Suprapubic skin (tissue), 4 donors: ENCODE results near the gene UGT2A2. TPM values are rescaled to one million over a fixed set of nuclear protein-coding genes. Genes with fewer than 3 reads are reported as not detected.

Experiments
- DNase-seq, 2 donors: peaks; one replicate each; pipeline ENCODE4 v3.0.0-alpha.2; 2019; ENCODE audit warnings: low spot score in 2 of 2
- H3K27ac ChIP-seq: fragments of 200-600 bp; sonication (generic); one replicate; pipeline ENCODE4 v1.5.1; 2019
- H3K27me3 ChIP-seq: fragments of 200-600 bp; sonication (generic); one replicate; pipeline ENCODE4 v1.5.1; 2019
- H3K36me3 ChIP-seq: fragments of 200-600 bp; sonication (generic); one replicate; pipeline ENCODE4 v1.5.1; 2019
- H3K4me1 ChIP-seq: fragments of 200-600 bp; sonication (generic); one replicate; pipeline ENCODE4 v1.5.1; 2019
- H3K4me3 ChIP-seq: fragments of 200-600 bp; sonication (generic); one replicate; pipeline ENCODE4 v1.5.1; 2019; ENCODE audit warnings: mild to moderate bottlenecking
- H3K9me3 ChIP-seq: fragments of 200-600 bp; sonication (generic); one replicate; pipeline ENCODE4 v1.5.1; 2019
- EP300 ChIP-seq: sonication (generic); formaldehyde crosslinking; IDR thresholded peaks from one replicate; pipeline ENCODE4 v1.6.1; 2017; ENCODE audit warnings: antibody characterized with exemption
- POLR2A ChIP-seq, 2 donors: fragments of 450-650 bp; IDR thresholded peaks; one replicate each; pipeline ENCODE4 v1.6.1; 2017; ENCODE audit warnings: antibody characterized with exemption in 2 of 2, mild to moderate bottlenecking in 2 of 2, moderate library complexity in 2 of 2
- POLR2AphosphoS5 ChIP-seq, 3 donors: sonication (generic); formaldehyde crosslinking; IDR thresholded peaks; one replicate each; pipeline ENCODE4 v1.6.1; 2017; ENCODE audit warnings: antibody characterized with exemption in 3 of 3
- WGBS: methylation state at CpG from one replicate; pipeline ENCODE4 v1.1.5; 2018; 5-methylcytosine and 5-hydroxymethylcytosine counted together
- total RNA-seq, 4 donors: library from RNA; depleted of rRNA; stranded (reverse); fragments of >200 nt; gene quantifications; one replicate each; pipeline ENCODE4 v1.1.0, GENCODE V29; 2016
- TF ChIP-seq, protein P1 (sequence below), 2 donors: fragments of 200-600 bp in 1 of 2; fragments of 450-650 bp in 1 of 2; sonication (generic) in 1 of 2; IDR thresholded peaks; one replicate each; pipeline ENCODE4 v1.5.1; 2016 to 2019; ENCODE audit warnings: antibody characterized with exemption in 2 of 2, mild to moderate bottlenecking in 1 of 2, moderate library complexity in 1 of 2

The UGT2A2 gene
- total RNA-seq, 4 donors from 2014 or later = not detected

DNA sequence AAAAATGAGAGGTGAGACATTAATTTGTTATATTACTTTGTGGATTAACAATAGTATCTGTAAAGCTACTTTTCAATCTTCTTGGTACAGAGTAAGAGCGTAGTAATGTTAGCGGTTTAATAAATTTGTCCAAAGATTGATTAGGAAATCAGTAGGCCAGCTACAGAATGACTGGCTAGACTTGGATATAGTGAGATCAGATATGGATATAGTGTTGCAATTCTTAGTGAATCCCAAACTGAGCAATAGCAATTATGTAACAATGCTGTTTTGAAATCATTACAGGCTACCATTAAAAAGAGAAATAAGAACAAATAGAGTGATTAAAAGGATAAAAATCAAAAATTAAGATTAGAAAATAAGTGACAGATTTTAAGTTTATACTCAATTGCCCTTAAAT, 847 bp upstream of the UGT2A2 start:
- DNase-seq = no peak
- WGBS = 88% methylated on average over 2 of the region's 2 CpGs
- Histone ChIP-seq H3K27ac (no peak overlapping the region), H3K9me3 (no peaks in the 10 kb centered on the region), H3K27me3 (no peaks in the 10 kb centered on the region), H3K4me3 (no peak overlapping the region), H3K4me1 (no peaks in the 10 kb centered on the region), H3K36me3 (no peaks in the 10 kb centered on the region)
- TF ChIP-seq POLR2AphosphoS5 (IDR thresholded peaks at IDR 0.05) (no peak), POLR2A (IDR thresholded peaks at IDR 0.05) (no peak), EP300 (no peak)
- TF ChIP-seq, protein P1, sequence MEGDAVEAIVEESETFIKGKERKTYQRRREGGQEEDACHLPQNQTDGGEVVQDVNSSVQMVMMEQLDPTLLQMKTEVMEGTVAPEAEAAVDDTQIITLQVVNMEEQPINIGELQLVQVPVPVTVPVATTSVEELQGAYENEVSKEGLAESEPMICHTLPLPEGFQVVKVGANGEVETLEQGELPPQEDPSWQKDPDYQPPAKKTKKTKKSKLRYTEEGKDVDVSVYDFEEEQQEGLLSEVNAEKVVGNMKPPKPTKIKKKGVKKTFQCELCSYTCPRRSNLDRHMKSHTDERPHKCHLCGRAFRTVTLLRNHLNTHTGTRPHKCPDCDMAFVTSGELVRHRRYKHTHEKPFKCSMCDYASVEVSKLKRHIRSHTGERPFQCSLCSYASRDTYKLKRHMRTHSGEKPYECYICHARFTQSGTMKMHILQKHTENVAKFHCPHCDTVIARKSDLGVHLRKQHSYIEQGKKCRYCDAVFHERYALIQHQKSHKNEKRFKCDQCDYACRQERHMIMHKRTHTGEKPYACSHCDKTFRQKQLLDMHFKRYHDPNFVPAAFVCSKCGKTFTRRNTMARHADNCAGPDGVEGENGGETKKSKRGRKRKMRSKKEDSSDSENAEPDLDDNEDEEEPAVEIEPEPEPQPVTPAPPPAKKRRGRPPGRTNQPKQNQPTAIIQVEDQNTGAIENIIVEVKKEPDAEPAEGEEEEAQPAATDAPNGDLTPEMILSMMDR (IDR thresholded peaks at IDR 0.05) = no peak

DNA sequence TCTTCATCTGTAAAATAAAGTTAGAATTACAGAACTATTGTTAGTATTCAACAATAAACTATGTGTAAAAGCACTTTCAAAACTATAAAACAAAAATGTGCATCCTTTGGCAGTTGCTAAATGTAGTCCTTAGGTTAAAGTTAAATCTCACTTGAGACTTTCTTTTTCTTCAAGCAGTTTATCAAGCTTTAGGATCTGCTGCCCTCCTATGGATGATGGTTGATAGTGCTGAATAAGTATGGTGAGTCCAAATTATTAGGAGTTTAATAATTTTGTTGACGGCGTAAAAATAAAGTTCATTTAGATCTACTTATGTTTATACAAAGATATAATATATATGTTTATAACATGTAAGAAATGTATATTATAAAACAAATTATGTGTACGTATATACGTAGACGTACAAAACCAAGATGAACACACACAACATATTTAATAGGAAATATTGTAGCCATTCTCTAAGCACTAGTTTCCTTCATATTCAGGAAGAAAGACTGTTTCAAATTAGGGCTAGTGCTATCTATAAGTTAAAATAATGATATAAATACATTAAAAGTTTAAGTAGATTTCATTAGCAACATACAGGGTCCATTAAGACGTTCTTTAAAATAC, 22.3 kb downstream of the UGT2A2 start:
- no peak for DNase-seq
- no peaks in the 10 kb centered on the region for H3K27me3 ChIP-seq
- no peaks in the 10 kb centered on the region for H3K36me3 ChIP-seq
- no peaks in the 10 kb centered on the region for H3K9me3 ChIP-seq
- H3K27ac ChIP-seq = no peak overlapping the region
- no peak overlapping the region for H3K4me3 ChIP-seq
- no peaks in the 10 kb centered on the region for H3K4me1 ChIP-seq
- TF ChIP-seq POLR2A (IDR thresholded peaks at IDR 0.05) = no peak
- TF ChIP-seq POLR2AphosphoS5 (IDR thresholded peaks at IDR 0.05) = no peak
- TF ChIP-seq, protein P1 (IDR thresholded peaks at IDR 0.05) = no peak
- no peak for TF ChIP-seq EP300
- 82% methylated on average over 6 of the region's 6 CpGs for WGBS

DNA sequence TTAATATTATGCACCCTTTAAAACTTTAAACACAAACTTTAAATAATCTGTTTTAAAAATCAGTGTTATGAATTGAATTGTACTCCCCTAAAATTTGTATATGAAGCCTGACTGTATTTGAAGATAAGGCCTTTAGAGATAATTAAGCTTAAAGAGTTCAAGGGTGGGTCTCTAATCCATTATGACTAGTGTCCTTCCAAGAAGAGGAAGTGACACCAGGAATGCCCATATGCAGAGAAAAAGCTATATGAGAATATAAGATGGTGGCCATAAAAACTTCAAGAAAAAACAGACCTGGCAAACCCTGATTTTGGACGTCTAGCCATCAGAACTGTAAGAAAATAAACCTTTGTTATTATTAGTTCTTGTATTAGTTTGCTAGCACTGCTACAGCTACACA, 29.0 kb downstream of the UGT2A2 start:
- Histone ChIP-seq H3K27ac (no peak overlapping the region), H3K27me3 (no peaks in the 10 kb centered on the region), H3K9me3 (no peaks in the 10 kb centered on the region), H3K36me3 (no peaks in the 10 kb centered on the region), H3K4me3 (no peak overlapping the region), H3K4me1 (no peaks in the 10 kb centered on the region)
- no peak for DNase-seq
- 56% methylated on average over 1 of the region's 1 CpG for WGBS
- TF ChIP-seq, protein P1 (IDR thresholded peaks at IDR 0.05) = no peak
- TF ChIP-seq POLR2A (IDR thresholded peaks at IDR 0.05) (no peak), EP300 (no peak), POLR2AphosphoS5 (IDR thresholded peaks at IDR 0.05) (no peak)

DNA sequence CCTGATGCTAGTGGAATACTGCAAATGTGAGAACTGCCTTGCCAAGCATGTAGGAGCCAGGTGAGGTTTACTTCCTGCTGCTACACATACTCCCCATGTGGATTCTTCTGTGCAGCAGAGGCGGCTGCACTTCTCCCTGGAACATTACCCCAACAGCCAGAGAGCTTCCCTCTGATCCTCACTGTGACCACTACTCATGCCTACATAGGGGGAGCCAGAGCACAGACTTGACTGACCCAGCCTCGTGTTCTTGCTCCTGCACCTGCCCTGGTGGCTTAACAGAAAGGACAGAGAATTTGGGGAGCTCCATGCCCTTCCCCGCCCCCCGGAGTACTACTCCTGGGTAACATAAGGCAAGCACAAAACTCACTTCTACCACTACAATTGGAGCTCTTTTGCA, 38.4 kb downstream of the UGT2A2 start:
- TF ChIP-seq POLR2AphosphoS5 (IDR thresholded peaks at IDR 0.05) (no peak), EP300 (no peak), POLR2A (IDR thresholded peaks at IDR 0.05) (no peak)
- TF ChIP-seq, protein P1 (IDR thresholded peaks at IDR 0.05) = no peak
- no peak for DNase-seq
- Histone ChIP-seq H3K27me3 (no peaks in the 10 kb centered on the region), H3K4me3 (no peak overlapping the region), H3K36me3 (no peaks in the 10 kb centered on the region), H3K27ac (no peak overlapping the region), H3K9me3 (no peaks in the 10 kb centered on the region), H3K4me1 (no peaks in the 10 kb centered on the region)
- WGBS = 51% methylated on average over 4 of the region's 4 CpGs

DNA sequence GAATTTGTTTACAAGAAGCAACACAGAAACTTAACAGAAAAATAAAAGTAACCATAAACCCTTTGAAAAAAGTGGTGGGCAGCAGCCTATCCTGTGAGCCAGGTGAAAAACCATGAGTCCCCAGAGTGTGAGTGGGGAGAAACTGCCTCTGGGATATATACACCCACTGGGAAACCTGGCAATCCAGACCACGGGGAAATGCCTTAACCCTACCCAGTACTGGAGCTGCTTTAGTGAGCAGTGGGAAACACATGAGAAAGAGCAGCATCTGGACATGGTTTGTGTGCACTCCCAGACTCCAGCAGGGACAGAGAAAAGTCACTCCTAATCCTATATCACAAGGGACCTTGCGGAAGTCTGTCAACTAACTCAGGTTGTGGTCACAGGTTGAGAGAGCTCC, 39.4 kb downstream of the UGT2A2 start:
- no peaks in the 10 kb centered on the region for H3K36me3 ChIP-seq
- no peaks in the 10 kb centered on the region for H3K27me3 ChIP-seq
- no peak for TF ChIP-seq POLR2A (IDR thresholded peaks at IDR 0.05)
- TF ChIP-seq EP300 = no peak
- no peak for TF ChIP-seq POLR2AphosphoS5 (IDR thresholded peaks at IDR 0.05)
- TF ChIP-seq, protein P1 (IDR thresholded peaks at IDR 0.05) = no peak
- no peak for DNase-seq
- no peaks in the 10 kb centered on the region for H3K4me1 ChIP-seq
- 71% methylated on average over 2 of the region's 2 CpGs for WGBS
- H3K9me3 ChIP-seq = no peaks in the 10 kb centered on the region
- no peak overlapping the region for H3K4me3 ChIP-seq
- no peak overlapping the region for H3K27ac ChIP-seq
